ENCODE data around the gene DFFB. TPM values are rescaled to one million over a fixed set of nuclear protein-coding genes. Genes with fewer than 3 reads are reported as not detected.

The DFFB gene
- total and polyA plus RNA-seq, 8 donors = 5.4 to 14.7 (median 11.2) TPM

GRCh38 chr1:3837685-3838084 lies 19.6 kb upstream of the DFFB start:
- ATAC-seq (no peak), DNase-seq (no peak)
- Histone ChIP-seq H3K27me3 (no peaks in the 10 kb centered on the region), H3K36me3 (peaks cover 0 to 89% of the 10 kb centered on the region in 2 donors), H3K4me3 (no peak overlapping the region), H3K27ac (no peak overlapping the region), H3K9me3 (peaks cover 0 to 17% of the 10 kb centered on the region in 2 donors), H3K4me1 (no peaks in the 10 kb centered on the region)
- TF ChIP-seq, protein P1, sequence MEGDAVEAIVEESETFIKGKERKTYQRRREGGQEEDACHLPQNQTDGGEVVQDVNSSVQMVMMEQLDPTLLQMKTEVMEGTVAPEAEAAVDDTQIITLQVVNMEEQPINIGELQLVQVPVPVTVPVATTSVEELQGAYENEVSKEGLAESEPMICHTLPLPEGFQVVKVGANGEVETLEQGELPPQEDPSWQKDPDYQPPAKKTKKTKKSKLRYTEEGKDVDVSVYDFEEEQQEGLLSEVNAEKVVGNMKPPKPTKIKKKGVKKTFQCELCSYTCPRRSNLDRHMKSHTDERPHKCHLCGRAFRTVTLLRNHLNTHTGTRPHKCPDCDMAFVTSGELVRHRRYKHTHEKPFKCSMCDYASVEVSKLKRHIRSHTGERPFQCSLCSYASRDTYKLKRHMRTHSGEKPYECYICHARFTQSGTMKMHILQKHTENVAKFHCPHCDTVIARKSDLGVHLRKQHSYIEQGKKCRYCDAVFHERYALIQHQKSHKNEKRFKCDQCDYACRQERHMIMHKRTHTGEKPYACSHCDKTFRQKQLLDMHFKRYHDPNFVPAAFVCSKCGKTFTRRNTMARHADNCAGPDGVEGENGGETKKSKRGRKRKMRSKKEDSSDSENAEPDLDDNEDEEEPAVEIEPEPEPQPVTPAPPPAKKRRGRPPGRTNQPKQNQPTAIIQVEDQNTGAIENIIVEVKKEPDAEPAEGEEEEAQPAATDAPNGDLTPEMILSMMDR (IDR thresholded peaks at IDR 0.05) = no peak
- intact Hi-C loops (cut with DNase I) = no loop called here

DNA sequence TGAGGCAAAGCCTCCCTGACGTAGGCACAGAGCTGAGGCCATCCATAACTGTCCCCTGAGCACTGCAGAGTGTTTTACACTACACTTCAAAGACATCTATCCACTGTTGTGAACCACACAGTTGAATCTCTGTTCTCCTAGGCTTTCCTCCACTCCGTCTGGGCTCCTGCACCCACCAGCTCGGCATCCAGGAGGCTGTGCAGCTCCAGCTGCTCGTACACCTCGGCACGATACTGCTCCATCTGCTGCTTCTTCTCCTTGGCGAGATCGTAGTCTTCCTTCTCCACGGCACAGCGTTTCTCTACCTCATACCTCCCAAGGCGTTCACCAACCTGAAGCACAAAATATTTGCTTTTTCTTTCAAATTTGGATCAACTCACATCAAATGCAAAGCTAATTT lies 18.5 kb upstream of the DFFB start:
- Histone ChIP-seq H3K9me3 (peaks cover 0 to 17% of the 10 kb centered on the region in 2 donors), H3K36me3 (peaks cover 0 to 89% of the 10 kb centered on the region in 2 donors), H3K4me1 (no peaks in the 10 kb centered on the region), H3K4me3 (no peak overlapping the region), H3K27me3 (no peaks in the 10 kb centered on the region), H3K27ac (no peak overlapping the region)
- no peak for ATAC-seq
- TF ChIP-seq, protein P1 (IDR thresholded peaks at IDR 0.05) = no peak
- intact Hi-C loops (cut with DNase I) = no loop called here
- no peak for DNase-seq

DNA sequence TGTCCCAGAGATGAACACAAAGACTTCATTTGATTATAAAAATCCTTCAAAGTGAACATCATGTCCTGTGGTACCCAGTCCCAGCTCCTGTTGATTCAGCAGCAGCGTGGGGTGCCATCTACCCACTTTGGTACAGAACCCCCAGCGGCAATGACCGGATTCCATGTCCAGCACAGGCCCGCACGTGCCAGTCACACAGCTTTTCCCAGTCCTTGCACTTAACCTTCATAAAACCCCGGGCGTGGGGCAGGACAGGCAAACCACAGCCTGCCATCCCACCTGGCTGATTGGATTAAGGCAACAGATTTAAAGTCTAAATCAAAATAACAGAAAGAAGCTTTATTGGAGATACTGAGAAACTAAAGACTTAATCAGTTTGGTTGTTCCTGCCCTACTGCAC lies 15.8 kb upstream of the DFFB start:
- Histone ChIP-seq H3K4me1 (no peaks in the 10 kb centered on the region), H3K9me3 (peaks cover 0 to 17% of the 10 kb centered on the region in 2 donors), H3K36me3 (peaks cover 0 to 94% of the 10 kb centered on the region in 2 donors), H3K27me3 (no peaks in the 10 kb centered on the region), H3K4me3 (no peak overlapping the region), H3K27ac (no peak overlapping the region)
- DNase-seq (no peak), ATAC-seq (no peak)
- TF ChIP-seq, protein P1 (IDR thresholded peaks at IDR 0.05) = no peak
- intact Hi-C loops (cut with DNase I) = no loop called here

DNA sequence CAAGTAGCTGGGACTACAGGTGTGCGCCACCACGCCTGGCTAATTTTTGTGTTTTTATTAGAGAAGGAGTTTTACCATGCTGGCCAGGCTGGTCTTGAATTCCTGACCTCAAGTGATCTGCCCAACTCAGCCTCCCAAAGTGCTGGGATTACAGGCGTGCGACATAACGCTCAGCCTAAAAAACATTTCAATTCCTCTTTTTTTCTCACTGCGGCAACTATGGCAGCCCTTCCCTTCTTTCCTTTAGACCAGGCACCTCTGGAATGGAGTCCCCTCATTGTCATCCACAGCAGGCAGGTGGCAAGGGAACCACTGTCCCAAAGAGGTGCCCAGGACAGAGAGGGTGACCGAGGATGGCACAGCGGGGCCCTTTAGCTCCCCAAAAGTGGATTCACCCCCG lies 14.4 kb upstream of the DFFB start:
- H3K9me3 ChIP-seq = peaks cover 0 to 4% of the 10 kb centered on the region in 2 donors
- no peaks in the 10 kb centered on the region for H3K4me1 ChIP-seq
- H3K4me3 ChIP-seq = no peak overlapping the region
- no peaks in the 10 kb centered on the region for H3K27me3 ChIP-seq
- TF ChIP-seq, protein P1 (IDR thresholded peaks at IDR 0.05) = no peak
- no peak for ATAC-seq
- DNase-seq = no peak
- H3K36me3 ChIP-seq = peaks cover 0 to 94% of the 10 kb centered on the region in 2 donors
- no peak overlapping the region for H3K27ac ChIP-seq
- intact Hi-C loops (cut with DNase I) = no loop called here

DNA sequence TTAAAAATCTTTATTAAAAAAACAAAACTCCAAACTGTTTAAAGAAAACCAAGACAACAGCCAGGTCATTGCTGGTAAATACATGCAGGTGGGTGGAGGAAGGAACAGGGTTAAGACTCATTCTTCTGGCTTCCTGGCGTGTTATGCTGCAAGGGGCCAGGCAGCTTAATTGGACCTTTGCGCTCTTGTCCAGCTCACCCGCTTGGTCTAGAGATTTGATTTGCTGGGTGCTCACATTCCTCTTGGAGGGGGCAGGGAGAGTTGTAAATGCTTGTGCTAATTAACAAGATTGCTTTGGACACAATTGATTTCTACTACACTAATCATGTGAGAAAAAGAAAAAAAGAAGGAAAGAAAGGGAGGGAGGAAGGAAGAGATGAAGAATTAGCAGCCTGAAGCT lies 10.7 kb upstream of the DFFB start:
- Histone ChIP-seq H3K36me3 (peaks cover 0 to 92% of the 10 kb centered on the region in 2 donors), H3K27me3 (no peaks in the 10 kb centered on the region), H3K4me1 (no peaks in the 10 kb centered on the region), H3K27ac (no peak overlapping the region), H3K4me3 (no peak overlapping the region), H3K9me3 (no peaks in the 10 kb centered on the region)
- intact Hi-C loops (cut with DNase I) = no loop called here
- DNase-seq = no peak
- ATAC-seq = no peak
- TF ChIP-seq, protein P1 (IDR thresholded peaks at IDR 0.05) = no peak

Data from left lung (tissue), 10 donors.